ENCODE results near the gene ZNF407.

The ZNF407 gene

DNA sequence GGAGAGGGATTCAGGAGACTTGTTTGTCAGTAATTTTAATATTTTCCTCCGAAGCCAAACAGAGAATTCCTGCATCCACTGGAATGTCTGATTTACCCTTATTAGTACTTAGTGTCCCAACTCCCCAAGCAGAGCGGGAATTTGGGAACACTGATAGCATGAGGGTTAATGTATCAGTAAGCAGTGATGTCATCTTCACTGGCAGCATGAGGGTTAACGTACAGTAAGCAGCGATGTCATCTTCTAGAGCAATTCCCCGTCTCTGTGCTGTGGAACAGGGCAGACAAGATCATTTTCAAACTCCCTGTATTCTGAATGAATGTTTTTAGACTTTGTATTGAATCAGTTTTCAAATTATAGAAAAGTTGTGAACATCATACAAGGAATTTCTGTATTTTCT, 228.9 kb downstream of the ZNF407 start:
- DNase-seq (ENCODE audit: low read depth): no peak

DNA sequence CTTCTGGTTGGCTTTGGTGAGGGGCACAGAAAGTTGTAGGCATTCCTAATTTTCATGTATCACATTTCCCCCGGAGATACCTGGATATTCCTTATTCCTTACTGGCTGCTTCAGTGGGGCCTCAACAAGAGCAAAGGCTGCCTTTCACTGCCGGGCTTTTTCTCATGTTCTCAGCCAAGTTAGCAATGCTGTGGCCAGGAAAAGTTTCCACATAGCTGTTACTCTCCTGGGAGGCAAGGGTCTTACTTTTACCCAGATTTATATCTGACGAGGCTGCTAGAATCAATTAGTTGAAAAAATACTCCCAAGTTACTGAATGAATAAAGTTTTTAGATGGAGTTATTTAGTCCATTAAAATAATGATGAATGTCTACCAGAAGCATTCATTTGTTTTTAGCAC, 230.5 kb downstream of the ZNF407 start:
- DNase-seq (ENCODE audit: low read depth): no peak

DNA sequence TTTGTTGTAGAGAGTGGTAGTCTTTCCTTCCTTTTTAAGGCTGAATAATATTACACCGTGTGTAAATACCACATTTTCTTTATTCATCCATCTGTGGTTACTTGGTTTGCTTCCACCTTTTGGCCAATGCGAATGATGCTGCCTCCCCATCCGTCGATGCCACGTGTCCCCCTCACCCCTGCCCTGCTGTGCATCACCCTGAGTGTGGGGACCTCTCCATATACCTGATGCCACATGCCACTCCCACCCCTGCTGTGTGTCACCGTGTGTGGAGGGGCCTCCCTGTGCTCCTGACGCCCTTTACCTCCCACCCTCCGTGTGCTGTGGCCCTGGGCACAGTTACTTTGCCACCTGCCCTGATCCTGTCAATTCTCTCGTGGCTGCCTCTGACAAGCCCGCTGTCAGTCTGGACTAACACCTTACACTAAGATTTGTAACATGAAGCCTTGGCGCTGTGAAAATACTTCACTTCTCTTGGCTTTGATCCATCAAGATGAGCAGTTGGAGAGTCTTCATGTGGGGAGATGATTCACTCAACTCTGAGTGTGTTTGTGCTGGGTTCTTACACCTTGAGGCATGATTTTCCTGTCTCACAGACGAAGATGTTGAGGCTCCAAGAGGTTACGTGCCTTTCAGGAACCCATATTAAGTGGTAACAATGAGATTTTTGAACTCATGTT, 234.0 kb downstream of the ZNF407 start:
- no peak for DNase-seq (ENCODE audit: low read depth)

DNA sequence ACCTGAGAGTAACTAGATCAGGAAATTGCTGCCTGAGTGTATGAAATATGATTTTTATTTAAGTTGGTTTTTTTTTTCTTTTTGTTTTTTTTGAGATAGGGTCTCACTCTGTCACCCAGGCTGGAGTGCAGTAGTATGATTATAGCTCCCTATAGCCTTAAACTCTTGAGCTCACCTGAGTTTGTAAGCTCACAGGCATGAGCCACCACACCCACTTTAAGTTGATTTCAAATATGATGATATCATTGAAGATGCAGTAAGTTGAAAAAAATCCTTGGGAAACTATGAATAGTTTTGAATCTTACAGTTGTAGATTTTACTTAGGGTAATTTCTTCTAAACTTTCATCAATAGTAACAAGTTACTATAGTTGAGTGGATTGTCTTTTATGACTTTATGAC, 234.7 kb downstream of the ZNF407 start:
- DNase-seq (ENCODE audit: low read depth): no peak

DNA sequence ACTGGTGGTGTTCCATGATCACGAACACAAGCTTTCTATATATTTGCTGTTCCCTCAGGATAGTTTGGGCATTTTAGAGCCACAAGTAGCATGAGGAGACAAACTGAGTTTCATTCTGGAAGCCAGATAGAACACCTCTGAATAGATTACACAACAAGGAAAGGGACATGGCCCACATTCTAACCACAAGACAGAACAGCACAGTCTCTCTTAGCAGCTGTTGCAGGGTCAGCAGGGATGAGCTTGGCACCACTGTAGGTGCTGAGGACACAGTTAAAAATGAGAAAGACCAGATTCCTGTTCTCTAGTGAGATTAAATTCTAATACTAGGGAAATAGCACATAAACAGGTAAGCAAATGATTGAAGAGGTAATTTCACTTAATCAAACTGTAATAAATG, 235.3 kb downstream of the ZNF407 start:
- no peak for DNase-seq (ENCODE audit: low read depth)

DNA sequence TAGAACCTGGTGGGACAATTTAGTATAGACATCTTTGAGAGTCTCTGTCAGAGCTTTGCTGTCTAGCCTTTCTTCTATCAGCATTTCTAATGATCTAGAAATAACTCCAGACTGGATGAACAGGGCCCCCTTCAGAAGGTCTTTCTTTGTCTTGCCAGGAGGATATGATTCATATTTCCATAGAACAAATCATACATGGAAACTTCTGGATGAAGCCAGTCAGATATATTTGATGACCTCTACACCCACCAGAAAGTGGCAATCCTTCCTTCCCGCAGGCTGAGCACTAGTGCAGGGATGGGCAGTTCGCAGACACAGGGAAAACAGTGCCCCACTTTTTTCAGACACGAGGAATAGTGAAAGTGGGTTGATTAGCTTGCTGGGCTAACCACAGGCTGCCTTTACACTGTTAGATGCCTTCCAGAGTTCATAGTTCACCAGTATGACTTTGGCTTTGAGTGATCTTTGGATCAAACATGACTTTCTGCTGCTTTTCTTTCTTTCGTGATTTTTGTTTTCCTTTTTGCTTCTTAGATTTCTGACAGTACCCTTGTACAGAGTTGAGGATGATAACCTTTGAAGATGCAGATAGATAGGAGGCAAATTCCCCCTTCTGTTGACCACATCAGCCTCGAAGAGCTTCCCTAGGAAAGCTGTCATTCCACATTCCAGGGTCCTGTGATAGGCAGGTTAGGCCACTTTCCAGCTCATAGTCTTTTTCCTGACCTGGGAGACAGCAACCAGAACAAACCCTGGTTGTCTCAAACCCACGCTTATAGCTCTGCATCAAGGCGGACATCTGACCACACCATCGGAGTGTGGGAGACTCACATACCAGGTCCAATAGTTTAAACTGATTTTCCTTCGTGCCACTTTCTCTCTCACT, 237.0 kb downstream of the ZNF407 start:
- DNase-seq (ENCODE audit: low read depth): no peak

DNA sequence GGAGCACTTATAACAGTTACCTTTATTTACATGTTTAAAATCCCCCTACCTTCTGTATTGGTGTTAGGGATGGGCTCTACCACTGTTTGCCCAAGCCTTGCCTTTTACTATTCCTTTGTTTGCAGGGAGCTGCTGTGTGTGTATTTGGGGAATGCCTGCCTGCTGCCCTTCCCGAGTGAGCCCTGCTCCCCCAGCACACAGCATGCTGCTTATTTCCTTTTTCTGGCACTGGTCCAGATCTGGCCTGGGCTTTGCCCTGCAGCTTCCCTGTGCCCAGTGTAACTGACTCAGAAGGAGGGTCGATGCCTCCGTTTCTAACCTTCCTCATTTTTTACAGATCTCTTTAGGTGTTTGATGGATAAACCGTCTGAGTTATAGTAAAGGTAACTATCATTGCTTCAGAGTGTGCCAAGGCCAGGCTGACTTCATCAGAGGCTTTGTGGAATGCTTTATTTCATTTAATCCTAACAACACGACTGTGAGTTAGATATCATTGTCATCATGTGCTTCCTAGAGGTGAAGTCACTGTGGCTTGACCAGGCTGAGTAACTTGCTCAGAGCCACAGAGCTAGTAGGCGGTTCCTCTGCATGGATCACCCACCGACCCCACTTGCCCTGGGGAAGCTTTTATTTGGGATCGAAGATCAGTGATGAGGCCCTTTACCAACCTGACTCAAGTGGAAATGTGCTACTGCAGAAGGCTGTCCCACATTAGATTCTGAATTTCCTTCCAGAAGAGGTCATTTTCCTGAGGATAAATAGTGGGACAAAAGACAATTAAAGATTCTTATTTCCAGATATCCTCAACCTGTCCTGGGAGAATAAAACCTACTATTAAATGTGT, 238.8 kb downstream of the ZNF407 start:
- DNase-seq (ENCODE audit: low read depth): no peak

DNA sequence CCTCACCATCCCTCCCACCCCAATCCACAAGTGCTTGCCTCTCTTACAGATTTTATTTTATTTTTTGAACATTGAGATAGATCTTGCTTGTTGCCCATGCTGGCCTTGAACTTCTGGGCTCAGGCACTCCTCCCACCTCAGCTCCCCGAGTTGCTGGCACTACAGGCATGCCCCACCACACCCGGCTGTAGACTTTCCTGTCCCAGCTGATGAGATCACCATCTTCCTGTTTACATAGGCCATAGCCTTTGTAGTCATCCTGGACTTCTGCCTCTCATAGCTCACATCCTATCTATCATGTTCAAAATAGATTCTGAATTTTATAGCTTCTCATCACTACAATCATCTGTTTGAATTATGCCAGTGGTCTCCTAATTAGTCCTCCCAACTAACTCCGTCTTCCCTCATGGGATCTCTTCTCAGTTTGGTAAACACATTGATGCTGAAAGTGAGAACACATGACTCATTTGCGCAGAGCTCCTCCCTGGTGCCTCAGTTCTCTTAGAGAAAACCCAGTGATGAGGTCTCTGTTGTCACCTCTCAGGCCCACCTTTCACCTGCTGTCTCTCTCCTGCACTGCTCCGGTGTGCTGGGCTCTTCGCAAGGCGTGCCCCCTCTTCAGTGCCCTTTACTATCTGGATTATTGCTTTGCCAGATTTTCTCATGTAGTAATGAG, 243.0 kb downstream of the ZNF407 start:
- DNase-seq (ENCODE audit: low read depth): no peak

DNA sequence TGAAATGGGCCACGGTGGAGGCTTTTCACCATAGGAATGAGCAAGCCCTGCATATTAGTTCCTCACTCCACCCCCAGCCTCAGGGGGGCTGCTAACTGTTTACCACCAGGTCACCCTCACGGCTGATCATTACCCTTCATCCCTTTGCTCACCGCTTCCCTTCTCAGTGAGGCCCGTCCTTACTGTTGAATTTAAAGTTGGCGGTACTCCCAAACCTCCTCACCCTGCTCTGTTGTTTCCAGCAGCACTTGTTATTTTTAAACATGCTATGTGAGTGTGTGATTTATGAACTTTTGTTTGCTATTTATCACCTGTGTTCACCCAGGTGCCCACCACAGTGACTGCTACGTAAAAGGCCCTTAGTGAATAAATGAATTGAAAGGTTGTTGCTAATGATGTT, 243.6 kb downstream of the ZNF407 start:
- DNase-seq (ENCODE audit: low read depth): no peak

DNA sequence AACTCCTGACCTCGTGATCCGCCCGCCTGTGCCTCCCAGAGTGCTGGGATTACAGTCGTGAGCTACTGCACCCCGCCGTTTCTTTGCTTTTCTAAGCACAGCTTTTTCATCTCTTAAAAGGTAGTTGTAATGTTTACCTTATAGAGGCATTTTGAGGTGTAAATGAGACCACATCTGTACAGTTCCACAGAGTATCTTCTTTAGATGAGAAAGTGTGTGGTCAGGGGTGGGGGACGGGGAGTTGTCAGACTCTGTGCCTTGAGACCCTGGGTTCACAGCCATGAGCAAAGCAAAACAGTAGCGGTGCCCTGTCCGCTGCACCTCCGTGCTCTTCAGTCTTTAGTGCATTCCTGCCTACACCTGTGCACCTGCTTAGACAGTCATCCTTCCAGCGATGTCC, 251.6 kb downstream of the ZNF407 start:
- no peak for DNase-seq (ENCODE audit: low read depth)

DNA sequence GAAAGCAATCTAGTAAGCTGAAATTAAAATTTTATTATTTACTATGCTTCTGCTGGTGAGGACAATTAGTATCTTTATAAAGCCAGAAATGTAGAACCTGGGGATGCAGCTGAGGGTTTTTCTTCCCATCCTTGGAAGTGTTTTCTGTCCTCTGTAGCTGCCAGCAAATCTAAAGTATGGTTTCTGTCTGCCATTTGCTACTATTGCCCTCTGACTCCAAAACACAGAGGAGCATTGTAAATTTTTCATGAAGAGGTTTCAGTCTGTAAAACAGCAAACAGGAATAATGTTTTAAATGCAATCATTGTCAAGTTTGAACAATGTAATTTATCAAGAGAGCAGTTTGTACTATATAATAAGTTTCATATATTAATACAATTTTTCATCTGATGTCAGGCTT, 258.8 kb downstream of the ZNF407 start:
- DNase-seq (ENCODE audit: low read depth): no peak

DNA sequence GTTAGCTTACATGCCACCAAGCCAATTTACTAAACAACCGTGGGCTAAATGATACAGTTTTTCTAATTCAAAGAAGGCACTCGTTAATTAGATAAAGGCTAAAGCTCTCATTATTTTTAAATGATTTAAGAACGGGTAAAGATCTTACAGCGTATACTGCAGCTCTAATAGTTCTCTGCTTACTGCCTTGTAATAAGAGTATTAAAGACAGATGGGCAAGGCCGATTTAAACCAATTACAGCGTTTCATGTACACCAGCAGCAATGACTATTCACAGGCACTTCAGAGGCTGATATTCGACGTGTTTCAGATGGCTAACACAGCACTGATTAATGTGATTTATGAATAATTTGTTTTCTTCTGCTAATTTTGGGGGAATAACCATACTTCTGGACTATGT, 259.3 kb downstream of the ZNF407 start:
- DNase-seq (ENCODE audit: low read depth): no peak

DNA sequence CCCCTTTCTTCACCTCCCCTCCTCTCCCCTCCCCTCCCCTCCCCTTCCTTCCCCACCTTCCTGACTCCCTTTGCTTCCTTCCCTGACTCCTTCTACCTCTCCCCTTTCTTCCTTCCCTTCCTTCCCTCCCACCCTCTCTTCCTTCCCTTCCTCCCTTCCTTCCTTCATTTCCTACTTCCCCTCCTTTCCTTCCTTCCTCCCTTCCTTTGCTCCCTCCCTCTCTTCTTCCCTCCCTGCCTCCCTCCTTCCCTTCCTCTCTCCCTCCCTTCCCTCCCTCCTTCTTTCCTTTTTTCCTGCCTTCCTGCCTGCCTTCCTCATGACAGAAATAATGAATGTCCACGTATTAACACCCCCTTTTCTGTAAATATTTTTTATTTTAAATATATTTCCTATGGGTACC, 260.2 kb downstream of the ZNF407 start:
- DNase-seq (ENCODE audit: low read depth): no peak

DNA sequence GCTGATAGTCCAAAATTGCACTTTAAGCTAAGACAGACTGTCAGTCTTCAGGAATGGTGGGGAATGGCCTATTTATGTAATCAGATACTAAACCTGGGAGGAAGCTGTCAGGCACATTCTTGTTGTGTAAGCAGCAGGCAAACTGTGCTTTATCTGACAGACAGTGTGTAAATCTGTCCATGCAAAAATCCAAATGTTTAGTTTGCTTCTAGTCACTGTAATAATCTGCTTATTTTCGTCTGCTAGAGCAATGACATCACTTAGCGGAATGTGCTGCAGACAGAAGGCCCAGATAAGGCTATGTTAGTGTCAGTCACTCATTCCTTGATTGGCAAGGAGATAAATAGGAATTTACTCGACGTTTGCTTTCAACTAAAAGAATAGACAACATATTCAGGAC, 263.5 kb downstream of the ZNF407 start:
- DNase-seq (ENCODE audit: low read depth): no peak

DNA sequence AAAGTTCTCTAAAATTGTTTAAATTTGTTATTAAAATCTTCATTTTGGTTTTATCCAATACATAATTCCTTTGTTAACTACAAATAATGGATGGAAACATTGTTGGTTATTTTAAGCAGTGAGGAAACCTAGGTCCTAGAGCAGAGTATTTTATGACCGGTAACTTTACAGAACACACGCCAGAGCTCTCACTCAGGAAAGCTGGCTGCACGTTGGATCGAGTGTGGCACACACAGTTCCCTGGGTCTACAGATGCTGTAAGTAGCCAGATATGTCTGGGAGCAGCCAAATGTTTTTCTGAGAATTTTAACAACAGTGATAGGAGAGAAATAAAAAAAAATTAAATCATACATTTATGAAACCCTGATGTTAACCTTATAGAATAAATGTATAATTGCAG, 264.4 kb downstream of the ZNF407 start:
- no peak for DNase-seq (ENCODE audit: low read depth)

DNA sequence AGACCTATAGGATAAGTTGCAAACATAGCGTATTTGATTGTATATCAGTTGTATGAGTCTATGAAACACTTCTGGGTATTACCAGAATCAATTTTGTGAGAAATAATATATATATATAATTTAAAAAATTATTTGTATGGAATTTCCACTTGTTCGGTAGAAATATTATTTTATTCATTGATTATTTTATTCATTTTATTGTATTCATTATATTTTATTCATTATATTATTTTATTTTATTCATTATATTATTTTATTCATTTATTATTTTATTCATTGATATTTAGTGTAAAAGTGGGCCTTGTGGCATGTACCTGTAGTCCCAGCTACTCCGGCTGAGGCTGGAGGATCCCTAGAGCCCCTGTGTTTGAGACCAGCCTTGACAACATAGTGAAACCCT, 268.9 kb downstream of the ZNF407 start:
- no peak for DNase-seq (ENCODE audit: low read depth)

DNA sequence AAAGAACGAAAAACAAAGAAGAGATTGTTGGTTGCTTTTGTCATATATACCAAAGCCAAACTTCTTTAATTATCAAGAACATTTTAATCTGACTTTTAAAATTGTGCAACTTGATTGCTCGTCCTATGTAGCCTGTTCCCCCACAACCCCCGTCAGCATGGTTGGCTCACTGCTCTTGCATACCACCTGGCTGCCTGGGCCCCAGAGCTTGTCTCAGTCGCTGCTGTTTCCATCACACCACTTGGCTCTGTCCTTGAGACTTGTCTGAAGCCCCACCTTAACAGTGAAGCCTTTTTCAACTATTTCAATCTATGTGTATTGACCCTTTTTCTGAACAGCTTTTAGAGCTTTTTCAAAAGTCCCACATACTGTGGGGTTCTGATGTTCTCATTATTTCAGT, 270.8 kb downstream of the ZNF407 start:
- no peak for DNase-seq (ENCODE audit: low read depth)

DNA sequence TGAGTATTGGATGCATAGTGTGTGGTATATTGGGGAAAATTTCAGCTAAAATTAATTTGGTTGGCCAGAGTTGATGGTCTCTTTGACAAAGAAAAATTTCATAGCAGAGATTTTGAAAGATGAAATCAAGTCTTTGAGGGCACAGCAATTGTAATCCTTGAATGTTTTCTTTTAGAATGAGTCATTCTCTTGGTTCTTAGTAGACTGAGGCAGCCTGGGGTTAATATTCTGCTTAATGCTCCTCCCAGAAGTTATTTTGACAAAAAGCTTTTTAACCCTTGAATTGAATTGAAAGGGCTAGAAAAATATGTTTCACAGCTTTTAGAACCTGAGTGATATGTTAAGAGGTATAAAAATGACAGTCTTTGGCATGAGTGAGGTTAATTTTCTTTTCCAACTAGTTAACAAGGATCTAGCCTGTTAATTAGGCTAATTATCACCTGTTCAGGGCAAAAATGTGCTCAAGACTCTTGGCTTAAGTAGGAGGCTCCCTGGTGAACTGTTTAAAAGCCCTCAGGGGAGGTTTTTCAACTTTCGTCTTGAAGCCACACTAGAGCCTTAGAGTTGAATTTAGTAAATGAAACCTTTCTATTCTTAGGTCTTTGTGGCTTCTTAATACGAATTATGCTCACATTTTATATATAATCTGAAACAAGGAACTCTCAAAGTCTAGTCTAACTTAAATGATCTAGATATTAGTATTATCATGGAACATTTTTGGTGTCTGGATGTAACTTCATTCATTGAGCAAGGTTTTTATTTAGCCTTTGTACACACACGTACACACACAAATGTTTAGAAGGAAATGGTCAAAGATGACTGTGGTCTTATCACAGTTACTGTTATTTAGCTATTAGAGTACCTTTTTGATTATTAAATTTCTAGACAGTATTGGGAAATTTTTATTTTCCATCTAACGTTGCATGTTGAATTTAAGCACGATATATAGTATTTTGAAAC, 272.5 kb downstream of the ZNF407 start:
- no peak for DNase-seq (ENCODE audit: low read depth)

DNA sequence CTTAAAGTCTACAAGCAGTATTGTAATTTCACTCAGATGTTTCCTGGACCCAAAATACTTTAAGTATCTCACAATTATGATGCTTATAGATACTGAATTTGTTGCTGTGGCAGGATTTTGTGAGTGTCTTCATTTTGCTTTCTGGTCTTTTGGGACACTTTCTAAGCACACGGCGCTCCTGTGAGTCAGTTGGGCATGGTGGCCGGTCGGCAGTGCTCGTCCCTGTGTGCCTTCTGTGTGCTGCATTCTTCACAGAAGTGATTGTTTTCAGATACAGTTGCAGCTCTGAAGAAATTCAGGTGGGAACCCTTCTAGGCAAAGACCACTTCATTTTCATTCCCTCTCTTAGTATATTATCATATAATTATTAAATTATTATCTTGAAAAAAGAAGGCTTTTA, 273.3 kb downstream of the ZNF407 start:
- DNase-seq (ENCODE audit: low read depth): no peak

DNA sequence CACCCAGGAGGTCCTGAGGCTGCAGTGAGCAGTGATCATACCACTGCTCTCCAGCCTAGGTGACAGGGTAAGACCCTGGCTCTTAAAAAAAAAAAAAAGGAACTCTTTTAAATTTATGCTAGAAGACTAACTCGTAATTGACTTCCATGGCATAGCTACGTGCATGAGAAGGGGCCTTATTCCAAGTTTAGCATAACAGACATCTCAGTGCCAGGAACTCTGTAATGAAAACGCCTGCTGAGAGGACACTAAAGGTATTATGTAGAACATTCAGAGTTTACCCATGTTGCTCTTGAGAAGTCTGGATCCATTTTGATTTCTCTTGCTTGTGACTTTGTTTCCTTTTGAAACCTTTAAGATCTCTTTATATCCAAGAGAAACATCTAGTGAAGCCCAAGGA, 276.0 kb downstream of the ZNF407 start:
- DNase-seq (ENCODE audit: low read depth): no peak

DNA sequence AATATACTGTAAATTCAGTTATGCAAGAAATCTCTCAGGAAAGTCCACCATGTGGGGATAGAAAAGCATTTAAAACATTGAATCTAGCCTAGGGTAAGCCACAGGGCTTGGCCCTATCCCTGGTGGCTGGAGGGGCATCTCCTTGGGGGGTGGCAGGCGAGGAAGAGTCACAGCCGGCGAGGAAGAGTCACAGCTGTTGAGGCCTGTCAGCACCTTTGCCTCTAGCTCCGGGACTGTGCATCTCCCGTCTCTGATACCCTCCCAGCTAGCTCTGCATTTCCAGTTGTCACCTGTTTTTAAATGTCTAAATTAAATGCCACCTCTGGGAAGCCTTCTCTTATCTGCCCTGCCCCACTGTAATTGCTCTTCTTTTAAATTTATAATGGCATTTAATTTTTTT, 276.7 kb downstream of the ZNF407 start:
- DNase-seq (ENCODE audit: low read depth): no peak

Data from T follicular helper cell (primary cell).